Fibroblast of lung (primary cell): ENCODE data around the gene TMPRSS5.

Experiments used
- CTCF ChIP-seq, 2 donors: IDR thresholded peaks in 1 of 2; conservative IDR thresholded peaks in 1 of 2; 1 replicate in 1 of 2; 2 replicates in 1 of 2; pipeline ENCODE4 v1.5.1; 2011 to 2012; ENCODE audit warnings: low read length in 2 of 2, control low read depth in 1 of 2, inconsistent platforms in 1 of 2, low read depth in 1 of 2, mild to moderate bottlenecking in 1 of 2
- EZH2 ChIP-seq: IDR thresholded peaks from 2 replicates; pipeline ENCODE4 v1.5.1; 2012; ENCODE audit warnings: low read length, control low read depth, mild to moderate bottlenecking; ENCODE audit errors: missing control alignments

DNA sequence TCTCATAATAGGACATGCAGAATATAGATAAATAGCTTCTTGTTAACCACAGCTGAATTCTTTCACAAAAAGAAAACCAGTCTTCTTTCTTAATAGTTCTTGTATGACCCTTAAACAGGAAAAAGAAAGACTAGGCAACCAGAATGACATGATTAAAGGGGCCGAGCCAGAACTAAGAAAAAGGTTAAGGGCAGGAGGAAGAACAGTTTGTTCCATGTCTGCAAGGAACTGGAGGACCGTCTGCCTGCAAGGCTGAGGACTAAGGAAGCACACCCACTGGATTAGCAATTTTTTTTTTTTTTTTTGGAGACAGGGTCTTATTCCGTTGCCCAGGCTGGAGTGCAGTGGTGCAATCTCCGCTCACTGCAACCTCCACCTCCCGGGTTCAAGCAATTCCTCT, 26.0 kb upstream of the TMPRSS5 start:
- no peak for TF ChIP-seq CTCF (conservative IDR thresholded peaks at IDR 0.05 in 1 of 2, IDR thresholded peaks at IDR 0.05 in 1 of 2; ENCODE audit: low read depth in 1 of 2, low read length in 2 of 2)
- TF ChIP-seq EZH2, result no peak
